LoVo (cell line): ENCODE measurements around the gene PRKAR1B.

Experiments used
- DNase-seq: peaks from one replicate; pipeline ENCODE4 v3.0.0-alpha.2; 2016; ENCODE audit warnings: low spot score

Gene PRKAR1B

GRCh38 chr7:691361-692045 is 35.6 kb downstream of the PRKAR1B start:
- no peak for DNase-seq

GRCh38 chr7:690478-691360 is 36.4 kb downstream of the PRKAR1B start:
- DNase-seq: no peak

GRCh38 chr7:685540-685939 is 41.5 kb downstream of the PRKAR1B start:
- DNase-seq: no peak

- no peak for DNase-seq
Observed at GRCh38 chr7:684416-684815, 42.7 kb downstream of the PRKAR1B start.

GRCh38 chr7:683526-684205 is 43.4 kb downstream of the PRKAR1B start:
- no peak for DNase-seq

GRCh38 chr7:682810-683209 is 44.3 kb downstream of the PRKAR1B start:
- no peak for DNase-seq

- DNase-seq: no peak
Observed at GRCh38 chr7:681551-682307, 45.4 kb downstream of the PRKAR1B start.

- no peak for DNase-seq
Observed at GRCh38 chr7:680411-681127, 46.5 kb downstream of the PRKAR1B start.

- no peak for DNase-seq
Observed at GRCh38 chr7:676972-677385, 50.1 kb downstream of the PRKAR1B start.

- no peak for DNase-seq
Observed at GRCh38 chr7:676246-676971, 50.7 kb downstream of the PRKAR1B start.

- no peak for DNase-seq
Observed at GRCh38 chr7:674454-675410, 52.3 kb downstream of the PRKAR1B start.

- no peak for DNase-seq
Observed at GRCh38 chr7:673681-674453, 53.2 kb downstream of the PRKAR1B start.

- DNase-seq: no peak
Observed at GRCh38 chr7:672891-673290, 54.2 kb downstream of the PRKAR1B start.

GRCh38 chr7:671415-672042 is 55.6 kb downstream of the PRKAR1B start:
- no peak for DNase-seq

GRCh38 chr7:670501-671390 is 56.3 kb downstream of the PRKAR1B start:
- DNase-seq: no peak

- no peak for DNase-seq
Observed at GRCh38 chr7:668958-669357, 58.1 kb downstream of the PRKAR1B start.
